Transverse colon (tissue), 3 donors: Measurements from ENCODE around the gene TGFBR3L.

ENCODE experiments used
- POLR2A ChIP-seq: fragments of 450-650 bp; IDR thresholded peaks from one replicate; pipeline ENCODE4 v1.6.1; 2016; ENCODE audit warnings: antibody characterized with exemption, mild to moderate bottlenecking, moderate library complexity
- TF ChIP-seq, protein P1 (sequence below), 5 experiments: fragments of 200-600 bp in 3 of 5; fragments of 450-650 bp in 2 of 5; sonication (generic) in 3 of 5; IDR thresholded peaks; 1 replicate in 2 of 5; 2 replicates in 3 of 5; pipeline ENCODE4 v1.5.1; 2016 to 2017; ENCODE audit warnings: antibody characterized with exemption in 5 of 5, inconsistent platforms in 3 of 5, mild to moderate bottlenecking in 2 of 5, moderate library complexity in 1 of 5

- TF ChIP-seq, protein P1, sequence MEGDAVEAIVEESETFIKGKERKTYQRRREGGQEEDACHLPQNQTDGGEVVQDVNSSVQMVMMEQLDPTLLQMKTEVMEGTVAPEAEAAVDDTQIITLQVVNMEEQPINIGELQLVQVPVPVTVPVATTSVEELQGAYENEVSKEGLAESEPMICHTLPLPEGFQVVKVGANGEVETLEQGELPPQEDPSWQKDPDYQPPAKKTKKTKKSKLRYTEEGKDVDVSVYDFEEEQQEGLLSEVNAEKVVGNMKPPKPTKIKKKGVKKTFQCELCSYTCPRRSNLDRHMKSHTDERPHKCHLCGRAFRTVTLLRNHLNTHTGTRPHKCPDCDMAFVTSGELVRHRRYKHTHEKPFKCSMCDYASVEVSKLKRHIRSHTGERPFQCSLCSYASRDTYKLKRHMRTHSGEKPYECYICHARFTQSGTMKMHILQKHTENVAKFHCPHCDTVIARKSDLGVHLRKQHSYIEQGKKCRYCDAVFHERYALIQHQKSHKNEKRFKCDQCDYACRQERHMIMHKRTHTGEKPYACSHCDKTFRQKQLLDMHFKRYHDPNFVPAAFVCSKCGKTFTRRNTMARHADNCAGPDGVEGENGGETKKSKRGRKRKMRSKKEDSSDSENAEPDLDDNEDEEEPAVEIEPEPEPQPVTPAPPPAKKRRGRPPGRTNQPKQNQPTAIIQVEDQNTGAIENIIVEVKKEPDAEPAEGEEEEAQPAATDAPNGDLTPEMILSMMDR (IDR thresholded peaks at IDR 0.05) = no peak
- no peak for TF ChIP-seq POLR2A
Observed at GRCh38 chr19:7913652-7914051, 978 bp upstream of the TGFBR3L start.
